Measurements from ENCODE around the gene CROCC2.

DNA sequence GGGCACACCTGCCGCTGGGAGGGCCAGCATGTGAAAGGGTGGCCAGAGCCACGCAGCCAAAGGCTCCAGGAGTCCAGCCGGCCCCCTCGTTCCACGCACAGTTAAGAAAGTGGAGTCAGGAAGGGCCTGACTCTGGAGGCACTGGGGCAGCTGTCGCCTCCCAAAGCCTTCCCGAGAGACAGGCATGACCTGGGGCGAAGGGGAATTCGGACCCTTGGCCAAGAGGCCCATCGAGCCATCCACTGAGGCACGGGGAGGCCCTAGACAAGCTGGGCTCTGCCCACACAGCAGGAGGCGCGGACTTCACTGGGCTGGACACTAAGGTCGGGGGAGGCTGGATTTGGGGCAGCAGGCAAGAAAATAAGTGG lies 53.8 kb downstream of the CROCC2 start:
- TF ChIP-seq, protein P1, sequence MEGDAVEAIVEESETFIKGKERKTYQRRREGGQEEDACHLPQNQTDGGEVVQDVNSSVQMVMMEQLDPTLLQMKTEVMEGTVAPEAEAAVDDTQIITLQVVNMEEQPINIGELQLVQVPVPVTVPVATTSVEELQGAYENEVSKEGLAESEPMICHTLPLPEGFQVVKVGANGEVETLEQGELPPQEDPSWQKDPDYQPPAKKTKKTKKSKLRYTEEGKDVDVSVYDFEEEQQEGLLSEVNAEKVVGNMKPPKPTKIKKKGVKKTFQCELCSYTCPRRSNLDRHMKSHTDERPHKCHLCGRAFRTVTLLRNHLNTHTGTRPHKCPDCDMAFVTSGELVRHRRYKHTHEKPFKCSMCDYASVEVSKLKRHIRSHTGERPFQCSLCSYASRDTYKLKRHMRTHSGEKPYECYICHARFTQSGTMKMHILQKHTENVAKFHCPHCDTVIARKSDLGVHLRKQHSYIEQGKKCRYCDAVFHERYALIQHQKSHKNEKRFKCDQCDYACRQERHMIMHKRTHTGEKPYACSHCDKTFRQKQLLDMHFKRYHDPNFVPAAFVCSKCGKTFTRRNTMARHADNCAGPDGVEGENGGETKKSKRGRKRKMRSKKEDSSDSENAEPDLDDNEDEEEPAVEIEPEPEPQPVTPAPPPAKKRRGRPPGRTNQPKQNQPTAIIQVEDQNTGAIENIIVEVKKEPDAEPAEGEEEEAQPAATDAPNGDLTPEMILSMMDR (IDR thresholded peaks at IDR 0.05): no peak
- TF ChIP-seq POLR2A (IDR thresholded peaks at IDR 0.05): no peak

Data from Peyer's patch (tissue), 4 donors.